Testis (tissue), 3 donors: Measurements from ENCODE around the gene WBP2. TPM values are rescaled to one million over a fixed set of nuclear protein-coding genes. Genes with fewer than 3 reads are reported as not detected.

Experiments used
- DNase-seq: peaks from one replicate; pipeline ENCODE4 v3.0.0-alpha.2; 2019
- H3K27ac ChIP-seq, 2 donors: fragments of 200-600 bp; sonication (generic); one replicate each; pipeline ENCODE4 v1.5.1; 2019
- H3K27me3 ChIP-seq: fragments of 200-600 bp; sonication (generic); one replicate; pipeline ENCODE4 v1.5.1; 2019
- H3K36me3 ChIP-seq: fragments of 200-600 bp; sonication (generic); one replicate; pipeline ENCODE4 v1.5.1; 2017; ENCODE audit warnings: low read depth; ENCODE audit errors: missing control alignments
- H3K4me1 ChIP-seq: fragments of 200-600 bp; sonication (generic); one replicate; pipeline ENCODE4 v1.5.1; 2019
- H3K4me3 ChIP-seq, 2 donors: fragments of 200-600 bp; sonication (generic); one replicate each; pipeline ENCODE4 v1.5.1; 2017 to 2019
- H3K9me3 ChIP-seq: fragments of 200-600 bp; sonication (generic); one replicate; pipeline ENCODE4 v1.5.1; 2017
- CTCF ChIP-seq, 3 experiments: fragments of 450-650 bp in 2 of 3; fragments of 200-600 bp in 1 of 3; sonication (generic) in 1 of 3; IDR thresholded peaks; one replicate each; pipeline ENCODE4 v1.5.1; 2016 to 2019; ENCODE audit warnings: antibody characterized with exemption in 3 of 3, mild to moderate bottlenecking in 2 of 3, moderate library complexity in 1 of 3
- POLR2A ChIP-seq: fragments of 450-650 bp; IDR thresholded peaks from one replicate; pipeline ENCODE4 v1.6.1; 2017; ENCODE audit warnings: antibody characterized with exemption, mild to moderate bottlenecking, moderate library complexity
- WGBS, 2 donors: methylation state at CpG; one replicate each; pipeline ENCODE4 v1.1.5; 2018; 5-methylcytosine and 5-hydroxymethylcytosine counted together
- intact Hi-C: fragments of 100-400 bp; cut with DNase I; formaldehyde crosslinking; loops from one replicate; pipeline ENCODE4 v1.15.1; 2023; ENCODE audit warnings: low total_unique reads
- polyA plus RNA-seq: library from polyadenylated mRNA; stranded (reverse); fragments of 350-450 nt; fragmentation: Illumina TruSeq; extraction: RNeasy Lipid Tissue Mini Kit (QIAGEN cat#74804); gene quantifications from one replicate; pipeline ENCODE4 v1.2.3, GENCODE V29; 2014; ENCODE audit warnings: low read depth, low replicate concordance; ENCODE audit not compliant: insufficient read depth
- total RNA-seq, 2 donors: library from RNA; depleted of rRNA; stranded (reverse); fragments of >200 nt; gene quantifications; one replicate each; pipeline ENCODE4 v1.2.3, GENCODE V29; 2016

WBP2 gene
- total and polyA plus RNA-seq, 3 donors from 2014 or later = 96.1 to 217 (median 127) TPM

GRCh38 chr17:75834279-75834920 lies 20.7 kb downstream of the WBP2 start:
- H3K4me3 ChIP-seq = no peak overlapping the region
- H3K27ac ChIP-seq = no peak overlapping the region
- no peak for TF ChIP-seq CTCF (IDR thresholded peaks at IDR 0.05)
- TF ChIP-seq POLR2A = no peak
- intact Hi-C loops = no loop called here
- H3K4me1 ChIP-seq = peaks cover 3% of the 10 kb centered on the region
- no peaks in the 10 kb centered on the region for H3K27me3 ChIP-seq
- 92 to 94% methylated on average over 25 of the region's 25 CpGs for WGBS, 2 donors
- no peaks in the 10 kb centered on the region for H3K9me3 ChIP-seq
- H3K36me3 ChIP-seq = no peaks in the 10 kb centered on the region
- DNase-seq = no peak

GRCh38 chr17:75832652-75833400 lies 22.3 kb downstream of the WBP2 start:
- no peak for TF ChIP-seq CTCF (IDR thresholded peaks at IDR 0.05)
- TF ChIP-seq POLR2A = no peak
- intact Hi-C loops = no loop called here
- no peaks in the 10 kb centered on the region for H3K27me3 ChIP-seq
- WGBS, 2 donors = 79 to 81% methylated on average over 18 to 20 of the region's 20 CpGs
- no peak for DNase-seq
- H3K27ac ChIP-seq = no peak overlapping the region
- peaks cover 2% of the 10 kb centered on the region for H3K4me1 ChIP-seq
- H3K9me3 ChIP-seq = no peaks in the 10 kb centered on the region
- no peak overlapping the region for H3K4me3 ChIP-seq
- H3K36me3 ChIP-seq = no peaks in the 10 kb centered on the region

- Histone ChIP-seq H3K9me3 (no peaks in the 10 kb centered on the region), H3K4me1 (peaks cover 4% of the 10 kb centered on the region), H3K36me3 (no peaks in the 10 kb centered on the region), H3K27ac (no peak overlapping the region), H3K27me3 (no peaks in the 10 kb centered on the region), H3K4me3 (no peak overlapping the region)
- TF ChIP-seq POLR2A (no peak), CTCF (IDR thresholded peaks at IDR 0.05) (no peak)
- peak; percentile 35 for DNase-seq
- intact Hi-C loops = no loop called here
- WGBS, 2 donors = 83 to 84% methylated on average over 10 of the region's 10 CpGs
These were observed 22.9 kb downstream of the WBP2 start for GRCh38 chr17:75832164-75832651.

DNA sequence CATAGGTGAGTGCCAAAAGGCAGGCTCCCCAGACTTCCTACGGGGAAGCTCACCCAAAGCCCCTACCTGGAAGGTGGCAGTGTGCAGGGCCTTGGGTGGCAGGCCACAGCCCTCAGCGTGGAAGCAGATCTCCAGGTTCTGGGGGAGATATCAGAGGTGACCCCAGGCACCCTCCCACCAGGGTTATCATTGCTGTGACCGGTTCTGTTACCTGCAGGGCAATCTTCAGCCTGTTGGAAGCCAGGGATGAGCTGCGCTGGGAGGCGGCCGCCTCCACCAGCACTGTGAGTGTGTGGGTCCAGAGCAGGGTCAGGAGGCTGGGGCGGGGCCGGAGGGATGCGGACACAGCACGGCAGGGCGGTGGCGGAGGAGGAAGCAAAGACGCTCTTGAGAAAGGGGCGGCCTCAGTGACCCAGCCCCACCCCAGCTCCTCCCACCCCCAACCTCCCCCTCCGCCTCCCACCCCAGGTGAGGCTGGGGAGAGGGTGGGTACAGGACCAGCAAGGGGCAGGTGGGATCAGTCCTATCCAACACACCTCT lies 24.0 kb downstream of the WBP2 start:
- no peaks in the 10 kb centered on the region for H3K36me3 ChIP-seq
- 88 to 90% methylated on average over 7 to 15 of the region's 15 CpGs for WGBS, 2 donors
- no peak overlapping the region for H3K4me3 ChIP-seq
- no peak overlapping the region for H3K27ac ChIP-seq
- intact Hi-C loops = no loop called here
- TF ChIP-seq POLR2A = no peak
- no peak for TF ChIP-seq CTCF (IDR thresholded peaks at IDR 0.05)
- no peak for DNase-seq
- H3K4me1 ChIP-seq = peaks cover 7% of the 10 kb centered on the region
- no peaks in the 10 kb centered on the region for H3K27me3 ChIP-seq
- H3K9me3 ChIP-seq = no peaks in the 10 kb centered on the region
